ENCODE data around the gene HOXA9.

- TF ChIP-seq CTCF (optimal IDR thresholded peaks at IDR 0.05 in 1 of 3, IDR thresholded peaks at IDR 0.05 in 1 of 3, conservative IDR thresholded peaks at IDR 0.05 in 1 of 3; ENCODE audit: extremely low read depth in 1 of 3, insufficient read depth in 2 of 3, low read length in 3 of 3) = no peak
- no peak for TF ChIP-seq EZH2 (IDR thresholded peaks at IDR 0.05; ENCODE audit: low read length)
Observed at GRCh38 chr7:27203365-27203953, 38.1 kb upstream of the HOXA9 start.

All from keratinocyte (primary cell).